ENCODE results near the gene FCRLA.
"Not testable (repeated sequence)": the region's sequence is repeated elsewhere in the genome, so short reads cannot be mapped to it uniquely, and the experiment has no call there.

The FCRLA gene

DNA sequence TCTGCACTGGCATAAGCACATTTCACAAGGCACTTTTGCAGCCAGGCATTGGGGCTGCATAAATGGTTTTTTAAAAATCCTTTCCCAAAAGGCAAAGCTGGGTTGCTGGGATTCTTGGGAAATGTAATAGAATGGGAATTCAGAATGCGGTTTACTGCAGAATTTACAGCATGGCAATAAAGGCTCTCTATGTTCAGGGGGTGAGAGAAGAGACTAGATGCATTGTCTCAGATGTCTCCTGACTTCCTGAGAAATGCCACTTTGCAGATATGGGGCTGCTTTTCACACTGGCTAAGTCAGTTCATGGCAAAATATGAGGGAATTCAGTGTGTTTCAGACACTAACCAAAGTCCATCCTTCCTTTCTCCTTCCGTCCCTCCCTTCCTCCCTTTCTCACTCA is 30.6 kb upstream of the FCRLA start:
- Histone ChIP-seq H3K4me1 (ENCODE audit: control insufficient read depth in 1 of 2, insufficient read depth in 2 of 2, low read length in 2 of 2) (no peaks in the 10 kb centered on the region), H3K27me3 (ENCODE audit: low read depth, low read length) (no peaks in the 10 kb centered on the region), H3K36me3 (ENCODE audit: control insufficient read depth in 1 of 2, insufficient read depth in 2 of 2, low read length in 2 of 2) (no peaks in the 10 kb centered on the region), H3K27ac (ENCODE audit: low read length) (no peak overlapping the region), H3K9me3 (ENCODE audit: control insufficient read depth in 1 of 2, low read length in 2 of 2) (no peaks in the 10 kb centered on the region), H3K4me3 (ENCODE audit: low read depth in 1 of 2, low read length in 2 of 2) (no peak overlapping the region)

DNA sequence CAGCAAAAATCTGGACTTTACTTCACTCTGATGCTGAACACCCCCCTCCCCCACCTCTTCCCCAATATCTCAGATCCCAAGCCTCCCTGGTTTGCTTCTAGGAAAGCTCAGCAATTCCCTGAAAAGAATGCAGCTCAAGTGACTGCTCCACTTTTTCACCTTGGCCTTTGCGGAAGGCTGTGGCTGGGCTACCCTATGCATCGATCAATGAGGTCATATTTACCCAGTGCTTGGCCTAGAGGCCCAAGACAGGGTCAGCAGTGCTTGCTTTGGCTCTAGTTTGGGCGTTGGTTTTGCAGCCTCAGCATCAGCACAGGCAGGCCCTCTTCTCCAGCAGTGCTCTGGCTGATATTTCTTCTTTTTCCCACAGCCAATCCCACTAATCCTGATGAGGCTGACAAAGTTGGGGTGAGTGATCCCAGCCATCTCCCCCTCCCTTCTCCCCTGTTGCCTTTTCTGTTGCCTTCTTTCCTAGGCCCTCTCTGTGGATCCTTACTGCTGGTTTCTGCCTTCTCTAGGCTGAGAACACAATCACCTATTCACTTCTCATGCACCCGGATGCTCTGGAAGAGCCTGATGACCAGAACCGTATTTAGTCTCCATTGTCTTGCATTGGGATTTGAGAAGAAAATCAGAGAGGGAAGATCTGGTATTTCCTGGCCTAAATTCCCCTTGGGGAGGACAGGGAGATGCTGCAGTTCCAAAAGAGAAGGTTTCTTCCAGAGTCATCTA is 29.9 kb upstream of the FCRLA start:
- H3K9me3 ChIP-seq (ENCODE audit: control insufficient read depth in 1 of 2, low read length in 2 of 2) = no peaks in the 10 kb centered on the region
- H3K4me3 ChIP-seq (ENCODE audit: low read depth in 1 of 2, low read length in 2 of 2) = no peak overlapping the region
- no peaks in the 10 kb centered on the region for H3K36me3 ChIP-seq (ENCODE audit: control insufficient read depth in 1 of 2, insufficient read depth in 2 of 2, low read length in 2 of 2)
- no peak overlapping the region for H3K27ac ChIP-seq (ENCODE audit: low read length)
- no peaks in the 10 kb centered on the region for H3K4me1 ChIP-seq (ENCODE audit: control insufficient read depth in 1 of 2, insufficient read depth in 2 of 2, low read length in 2 of 2)
- no peaks in the 10 kb centered on the region for H3K27me3 ChIP-seq (ENCODE audit: low read depth, low read length)

DNA sequence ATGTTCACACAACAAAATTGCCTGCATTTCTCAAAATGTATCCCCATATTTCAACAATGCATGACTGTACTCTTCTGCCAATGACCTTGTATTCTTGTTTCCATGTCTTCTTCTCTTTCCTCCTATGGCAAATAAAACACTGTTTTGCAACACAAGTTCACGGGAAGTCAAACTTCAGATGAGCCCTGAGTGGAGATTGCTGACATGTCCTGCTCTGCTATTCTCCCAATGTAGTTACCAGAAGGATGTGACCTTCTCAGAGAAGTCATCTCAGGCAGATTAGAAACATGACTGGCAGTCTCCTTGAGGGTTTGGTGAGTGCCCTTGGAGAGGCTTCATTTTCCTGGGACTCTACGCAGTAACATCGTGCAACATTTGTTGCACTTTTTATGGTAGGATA is 28.5 kb upstream of the FCRLA start:
- H3K4me3 ChIP-seq (ENCODE audit: low read depth in 1 of 2, low read length in 2 of 2) = no peak overlapping the region
- no peak overlapping the region for H3K27ac ChIP-seq (ENCODE audit: low read length)
- H3K36me3 ChIP-seq (ENCODE audit: control insufficient read depth in 1 of 2, insufficient read depth in 2 of 2, low read length in 2 of 2) = no peaks in the 10 kb centered on the region
- H3K27me3 ChIP-seq (ENCODE audit: low read depth, low read length) = no peaks in the 10 kb centered on the region
- H3K9me3 ChIP-seq (ENCODE audit: control insufficient read depth in 1 of 2, low read length in 2 of 2) = no peaks in the 10 kb centered on the region
- H3K4me1 ChIP-seq (ENCODE audit: control insufficient read depth in 1 of 2, insufficient read depth in 2 of 2, low read length in 2 of 2) = no peaks in the 10 kb centered on the region

DNA sequence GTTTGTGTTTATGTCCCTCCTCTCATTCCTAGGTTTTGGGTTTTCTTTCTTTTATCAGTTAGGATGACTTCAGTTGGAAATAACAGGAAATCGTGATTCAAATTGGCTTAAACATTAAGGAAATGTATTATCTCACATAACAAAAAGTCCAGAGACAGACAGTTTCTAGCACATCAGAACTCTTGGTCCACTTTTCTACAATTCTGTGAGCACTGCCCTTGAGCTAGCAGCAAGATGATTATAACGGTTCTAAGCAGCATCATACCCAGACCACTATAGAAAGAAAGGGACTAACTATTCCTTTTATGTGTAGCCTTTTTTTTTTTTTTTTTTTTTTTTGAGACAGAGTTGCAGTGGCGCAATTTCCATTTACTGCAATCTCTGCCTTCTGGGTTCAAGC is 25.1 kb upstream of the FCRLA start:
- Histone ChIP-seq H3K4me1 (ENCODE audit: control insufficient read depth in 1 of 2, insufficient read depth in 2 of 2, low read length in 2 of 2) (no peaks in the 10 kb centered on the region), H3K36me3 (ENCODE audit: control insufficient read depth in 1 of 2, insufficient read depth in 2 of 2, low read length in 2 of 2) (no peaks in the 10 kb centered on the region), H3K9me3 (ENCODE audit: control insufficient read depth in 1 of 2, low read length in 2 of 2) (no peaks in the 10 kb centered on the region), H3K27ac (ENCODE audit: low read length) (no peak overlapping the region), H3K4me3 (ENCODE audit: low read depth in 1 of 2, low read length in 2 of 2) (no peak overlapping the region), H3K27me3 (ENCODE audit: low read depth, low read length) (no peaks in the 10 kb centered on the region)

DNA sequence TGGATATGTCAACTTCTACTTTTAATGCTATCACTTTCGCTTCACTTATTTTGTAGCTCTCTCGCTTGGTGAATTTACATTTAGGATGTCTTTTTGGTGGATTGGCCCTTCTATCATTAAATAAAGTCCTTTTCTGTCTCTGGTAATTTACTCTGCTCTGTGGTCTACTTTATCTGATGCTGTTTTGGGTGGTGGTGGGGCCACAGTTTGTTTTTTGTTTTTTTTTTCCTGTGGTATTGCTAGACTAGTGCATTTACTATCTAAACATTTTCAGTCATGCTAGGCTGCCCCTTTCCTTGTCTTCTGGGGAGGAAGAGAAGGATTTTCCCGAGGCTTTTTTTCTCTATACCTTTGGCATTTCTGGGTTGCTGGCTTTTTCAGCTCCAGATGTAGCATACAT is 18.1 kb upstream of the FCRLA start:
- Histone ChIP-seq H3K27ac (ENCODE audit: low read length) (no peak overlapping the region), H3K4me3 (ENCODE audit: low read depth in 1 of 2, low read length in 2 of 2) (no peak overlapping the region), H3K36me3 (ENCODE audit: control insufficient read depth in 1 of 2, insufficient read depth in 2 of 2, low read length in 2 of 2) (no peaks in the 10 kb centered on the region), H3K9me3 (ENCODE audit: control insufficient read depth in 1 of 2, low read length in 2 of 2) (no peaks in the 10 kb centered on the region), H3K27me3 (ENCODE audit: low read depth, low read length) (no peaks in the 10 kb centered on the region), H3K4me1 (ENCODE audit: control insufficient read depth in 1 of 2, insufficient read depth in 2 of 2, low read length in 2 of 2) (no peaks in the 10 kb centered on the region)

DNA sequence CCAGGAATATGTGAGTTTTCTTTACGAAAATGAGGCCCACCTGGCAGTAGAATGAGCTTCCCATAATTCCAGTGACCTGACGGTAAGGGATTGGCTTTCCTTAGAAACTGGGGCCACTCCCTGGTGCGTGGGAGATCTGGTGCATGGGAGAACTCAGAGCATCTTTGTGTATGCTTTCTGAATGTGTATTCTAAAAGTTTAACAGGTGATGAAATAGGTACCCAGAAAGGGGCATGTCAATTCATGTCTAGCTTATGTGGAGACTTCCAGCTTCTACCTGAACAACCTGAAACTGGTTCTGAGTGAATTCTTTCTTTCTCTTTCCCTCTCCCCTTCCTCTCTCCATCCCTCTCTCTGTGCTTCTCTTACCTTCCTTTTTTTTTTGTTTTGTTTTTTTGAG is 15.2 kb upstream of the FCRLA start:
- no peak overlapping the region for H3K4me3 ChIP-seq (ENCODE audit: low read depth in 1 of 2, low read length in 2 of 2)
- no peaks in the 10 kb centered on the region for H3K4me1 ChIP-seq (ENCODE audit: control insufficient read depth in 1 of 2, insufficient read depth in 2 of 2, low read length in 2 of 2)
- H3K36me3 ChIP-seq (ENCODE audit: control insufficient read depth in 1 of 2, insufficient read depth in 2 of 2, low read length in 2 of 2) = no peaks in the 10 kb centered on the region
- no peaks in the 10 kb centered on the region for H3K9me3 ChIP-seq (ENCODE audit: control insufficient read depth in 1 of 2, low read length in 2 of 2)
- H3K27me3 ChIP-seq (ENCODE audit: low read depth, low read length) = no peaks in the 10 kb centered on the region
- H3K27ac ChIP-seq (ENCODE audit: low read length) = no peak overlapping the region

DNA sequence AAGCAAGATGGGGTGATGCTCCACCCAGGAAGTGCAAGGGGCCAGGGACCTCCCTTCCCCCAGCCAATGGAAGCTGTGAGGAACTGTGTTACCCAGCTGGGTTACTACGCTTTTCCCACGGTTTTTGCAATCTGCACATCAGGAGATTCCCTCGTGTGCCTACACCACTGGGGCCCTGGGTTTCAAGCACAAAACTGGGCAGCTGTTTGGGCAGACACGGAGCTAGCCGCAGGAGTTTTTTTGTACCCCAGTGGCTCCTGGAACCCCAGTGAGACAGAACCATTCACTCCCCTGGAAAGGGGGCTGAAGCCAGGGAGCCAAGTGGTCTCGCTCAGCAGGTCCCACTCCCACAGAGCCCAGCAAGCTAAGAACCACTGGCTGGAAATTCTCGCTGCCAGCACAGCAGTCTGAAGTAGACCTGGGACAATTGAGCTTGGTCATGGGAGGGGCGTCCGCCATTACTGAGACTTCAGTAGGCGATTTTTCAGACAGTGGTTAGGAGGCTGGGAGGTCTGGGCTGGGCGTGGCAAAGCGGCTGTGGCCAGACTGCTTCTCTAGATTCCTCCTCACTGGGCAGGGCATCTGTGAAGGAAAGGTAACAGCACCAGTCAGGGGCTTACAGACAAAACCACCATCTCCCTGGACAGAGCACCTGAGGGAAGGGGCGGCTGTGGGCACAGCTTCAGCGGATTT is 13.9 kb upstream of the FCRLA start:
- H3K36me3 ChIP-seq (ENCODE audit: control insufficient read depth in 1 of 2, insufficient read depth in 2 of 2, low read length in 2 of 2); H3K27ac ChIP-seq (ENCODE audit: low read length); H3K4me3 ChIP-seq (ENCODE audit: low read depth in 1 of 2, low read length in 2 of 2); H3K9me3 ChIP-seq (ENCODE audit: control insufficient read depth in 1 of 2, low read length in 2 of 2); H3K4me1 ChIP-seq (ENCODE audit: control insufficient read depth in 1 of 2, insufficient read depth in 2 of 2, low read length in 2 of 2); H3K27me3 ChIP-seq (ENCODE audit: low read depth, low read length): not testable (repeated sequence)

DNA sequence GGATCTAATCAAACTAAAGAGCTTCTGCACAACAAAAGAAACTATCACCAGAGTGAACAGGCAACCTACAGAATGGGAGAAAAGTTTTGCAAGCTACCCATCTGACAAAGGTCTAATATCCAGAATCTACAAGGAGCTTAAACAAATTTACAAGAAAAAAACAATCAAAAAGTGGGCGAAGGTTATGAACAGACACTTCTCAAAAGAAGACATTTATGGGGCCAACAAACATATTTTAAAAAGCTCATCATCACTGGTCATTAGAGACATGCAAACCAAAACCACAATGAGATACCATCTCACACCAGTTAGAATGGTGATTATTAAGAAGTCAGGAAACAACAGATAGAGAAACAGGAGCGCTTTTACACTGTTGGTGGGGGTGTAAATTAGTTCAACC is 8.7 kb upstream of the FCRLA start:
- H3K4me1 ChIP-seq (ENCODE audit: control insufficient read depth in 1 of 2, insufficient read depth in 2 of 2, low read length in 2 of 2); H3K27me3 ChIP-seq (ENCODE audit: low read depth, low read length); H3K36me3 ChIP-seq (ENCODE audit: control insufficient read depth in 1 of 2, insufficient read depth in 2 of 2, low read length in 2 of 2); H3K4me3 ChIP-seq (ENCODE audit: low read depth in 1 of 2, low read length in 2 of 2); H3K27ac ChIP-seq (ENCODE audit: low read length); H3K9me3 ChIP-seq (ENCODE audit: control insufficient read depth in 1 of 2, low read length in 2 of 2): not testable (repeated sequence)

DNA sequence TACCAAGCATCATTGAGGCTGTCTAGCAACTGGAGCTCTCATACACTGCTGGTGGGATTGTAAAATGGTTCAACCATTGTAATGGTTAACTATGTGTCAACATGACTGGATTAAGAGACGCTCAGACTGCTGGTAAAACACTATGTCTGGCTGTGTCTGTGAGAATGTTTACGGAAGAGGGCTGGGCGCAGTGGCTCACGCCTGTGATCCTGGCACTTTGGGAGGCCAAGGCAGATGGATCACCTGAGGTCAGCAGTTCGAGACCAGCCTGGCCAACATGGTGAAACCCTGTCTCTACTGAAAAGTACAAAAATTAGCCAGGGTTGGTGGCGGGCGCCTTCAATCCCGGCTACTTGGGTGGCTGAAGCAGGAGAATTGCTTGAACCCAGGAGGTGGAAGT is 4.8 kb upstream of the FCRLA start:
- Histone ChIP-seq H3K27ac (ENCODE audit: low read length) (no peak overlapping the region), H3K4me1 (ENCODE audit: control insufficient read depth in 1 of 2, insufficient read depth in 2 of 2, low read length in 2 of 2) (no peaks in the 10 kb centered on the region), H3K27me3 (ENCODE audit: low read depth, low read length) (no peaks in the 10 kb centered on the region), H3K4me3 (ENCODE audit: low read depth in 1 of 2, low read length in 2 of 2) (no peak overlapping the region), H3K36me3 (ENCODE audit: control insufficient read depth in 1 of 2, insufficient read depth in 2 of 2, low read length in 2 of 2) (no peaks in the 10 kb centered on the region), H3K9me3 (ENCODE audit: control insufficient read depth in 1 of 2, low read length in 2 of 2) (no peaks in the 10 kb centered on the region)

DNA sequence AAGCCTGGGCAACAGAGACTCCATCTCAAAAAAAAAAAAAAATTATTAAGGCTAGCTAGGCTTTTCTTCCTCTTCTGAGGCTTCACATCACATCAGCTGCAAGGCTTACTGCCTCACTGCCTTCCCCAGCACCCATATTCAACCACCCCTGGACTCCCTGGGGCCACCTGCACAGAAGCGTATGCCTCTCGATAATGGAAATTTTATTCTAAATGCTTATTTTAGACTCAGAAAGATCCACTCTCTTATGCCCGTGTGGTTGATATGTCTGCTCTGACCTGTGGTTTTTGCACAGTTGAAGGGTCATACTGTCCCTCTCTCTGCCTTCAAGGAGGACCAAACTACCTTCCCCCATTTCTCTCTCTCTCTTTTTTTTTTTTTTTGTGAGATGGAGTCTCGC is 1.5 kb upstream of the FCRLA start:
- Histone ChIP-seq H3K4me1 (ENCODE audit: control insufficient read depth in 1 of 2, insufficient read depth in 2 of 2, low read length in 2 of 2) (no peaks in the 10 kb centered on the region), H3K9me3 (ENCODE audit: control insufficient read depth in 1 of 2, low read length in 2 of 2) (no peaks in the 10 kb centered on the region), H3K27me3 (ENCODE audit: low read depth, low read length) (no peaks in the 10 kb centered on the region), H3K36me3 (ENCODE audit: control insufficient read depth in 1 of 2, insufficient read depth in 2 of 2, low read length in 2 of 2) (no peaks in the 10 kb centered on the region), H3K4me3 (ENCODE audit: low read depth in 1 of 2, low read length in 2 of 2) (no peak overlapping the region), H3K27ac (ENCODE audit: low read length) (no peak overlapping the region)

DNA sequence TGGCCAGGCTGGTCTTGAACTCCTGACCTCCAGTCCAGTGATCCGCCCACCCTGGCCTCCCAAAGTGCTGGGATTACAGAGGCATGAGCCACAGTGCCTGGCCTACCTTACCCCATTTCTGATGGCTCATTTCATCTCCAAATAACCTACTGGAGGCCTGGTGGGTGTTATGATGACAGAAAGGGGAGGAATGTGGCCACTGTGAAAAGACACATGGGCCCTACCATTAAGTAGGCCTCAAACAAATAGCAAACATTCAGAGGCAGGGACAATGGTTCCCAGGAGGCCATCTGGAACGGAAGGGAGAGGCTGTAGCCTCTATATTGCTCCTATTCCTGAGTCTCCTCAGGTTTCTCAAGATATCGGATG is 932 bp upstream of the FCRLA start:
- no peaks in the 10 kb centered on the region for H3K27me3 ChIP-seq (ENCODE audit: low read depth, low read length)
- H3K4me1 ChIP-seq (ENCODE audit: control insufficient read depth in 1 of 2, insufficient read depth in 2 of 2, low read length in 2 of 2) = no peaks in the 10 kb centered on the region
- H3K9me3 ChIP-seq (ENCODE audit: control insufficient read depth in 1 of 2, low read length in 2 of 2) = no peaks in the 10 kb centered on the region
- H3K27ac ChIP-seq (ENCODE audit: low read length) = no peak overlapping the region
- no peaks in the 10 kb centered on the region for H3K36me3 ChIP-seq (ENCODE audit: control insufficient read depth in 1 of 2, insufficient read depth in 2 of 2, low read length in 2 of 2)
- no peak overlapping the region for H3K4me3 ChIP-seq (ENCODE audit: low read depth in 1 of 2, low read length in 2 of 2)

DNA sequence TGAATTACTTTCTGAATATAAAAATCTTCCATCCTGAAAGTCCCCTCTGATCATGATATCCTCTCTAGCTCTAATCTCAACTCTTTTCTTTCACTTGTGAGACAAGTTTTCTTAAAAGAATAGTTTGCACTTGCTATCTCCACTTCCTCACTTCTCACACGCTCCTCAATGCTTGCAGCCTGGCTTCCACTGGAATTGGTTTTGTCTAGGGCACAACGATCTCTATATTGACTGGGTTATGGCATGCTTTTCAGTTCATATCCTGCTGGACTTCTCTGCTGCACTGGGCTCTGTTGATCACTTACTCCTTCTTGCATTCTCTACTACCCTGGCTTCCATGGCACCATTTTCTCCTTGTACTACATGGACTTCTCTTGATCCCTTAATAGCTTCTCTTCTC is 474 bp downstream of the FCRLA start:
- Histone ChIP-seq H3K27ac (ENCODE audit: low read length) (no peak overlapping the region), H3K36me3 (ENCODE audit: control insufficient read depth in 1 of 2, insufficient read depth in 2 of 2, low read length in 2 of 2) (no peaks in the 10 kb centered on the region), H3K4me1 (ENCODE audit: control insufficient read depth in 1 of 2, insufficient read depth in 2 of 2, low read length in 2 of 2) (no peaks in the 10 kb centered on the region), H3K9me3 (ENCODE audit: control insufficient read depth in 1 of 2, low read length in 2 of 2) (no peaks in the 10 kb centered on the region), H3K27me3 (ENCODE audit: low read depth, low read length) (no peaks in the 10 kb centered on the region), H3K4me3 (ENCODE audit: low read depth in 1 of 2, low read length in 2 of 2) (no peak overlapping the region)

Data from muscle layer of duodenum (tissue), 2 donors.